Astrocyte (in vitro differentiated cells and primary cell): ENCODE data around the gene ZNF444. TPM values are rescaled to one million over a fixed set of nuclear protein-coding genes. Genes with fewer than 3 reads are reported as not detected.
A peak's percentile ranks its signal among the peaks of the same experiment; 100 is the strongest.

ENCODE experiments used
- DNase-seq: peaks from one replicate; pipeline ENCODE4 v3.0.0-alpha.2; 2010; ENCODE audit warnings: low read depth
- FAIRE-seq: peaks from 2 replicates; lab custom pipeline; 2011; peaks lifted over from hg19 to GRCh38; lab: Jason Lieb, UNC
- H2AFZ ChIP-seq: 2 replicates; pipeline ENCODE4 v1.6.0; 2012; ENCODE audit warnings: low read depth, low read length, inconsistent platforms
- H3K27ac ChIP-seq: 2 replicates; pipeline ENCODE4 v1.5.1; 2011; ENCODE audit warnings: low read depth, low read length, inconsistent platforms
- H3K27me3 ChIP-seq: 2 replicates; pipeline ENCODE4 v1.6.0; 2011; ENCODE audit warnings: low read length, inconsistent platforms; ENCODE audit not compliant: insufficient read depth
- H3K36me3 ChIP-seq: 2 replicates; pipeline ENCODE4 v1.5.1; 2011; ENCODE audit warnings: low read length, inconsistent platforms; ENCODE audit not compliant: insufficient read depth
- H3K4me1 ChIP-seq: 2 replicates; pipeline ENCODE4 v1.5.1; 2011; ENCODE audit warnings: low read length, inconsistent platforms; ENCODE audit not compliant: insufficient read depth
- H3K4me2 ChIP-seq: 2 replicates; pipeline ENCODE4 v1.6.0; 2012; ENCODE audit warnings: low read length, inconsistent platforms
- H3K4me3 ChIP-seq: 2 replicates; pipeline ENCODE4 v1.5.1; 2011; ENCODE audit warnings: low read depth, mild to moderate bottlenecking, low read length, inconsistent platforms; ENCODE audit not compliant: insufficient read depth
- H3K79me2 ChIP-seq: 2 replicates; pipeline ENCODE4 v1.6.0; 2012; ENCODE audit warnings: mild to moderate bottlenecking, low read length, inconsistent platforms; ENCODE audit not compliant: insufficient read depth
- H3K9ac ChIP-seq: 2 replicates; pipeline ENCODE4 v1.6.0; 2012; ENCODE audit warnings: mild to moderate bottlenecking, low read length, inconsistent platforms
- H3K9me3 ChIP-seq: 2 replicates; pipeline ENCODE4 v1.5.1; 2012; ENCODE audit warnings: low read depth, mild to moderate bottlenecking, low read length, inconsistent platforms; ENCODE audit not compliant: insufficient read depth
- H4K20me1 ChIP-seq: 2 replicates; pipeline ENCODE4 v1.6.0; 2012; ENCODE audit warnings: low read length, inconsistent platforms; ENCODE audit not compliant: insufficient read depth
- H3K27ac Mint-ChIP-seq: one replicate; pipeline ENCODE4 v1.8.0; 2021; ENCODE audit warnings: mild to moderate bottlenecking, mixed read lengths; ENCODE audit not compliant: unreplicated experiment
- H3K27me3 Mint-ChIP-seq: one replicate; pipeline ENCODE4 v1.8.0; 2021; ENCODE audit warnings: low read depth, mixed read lengths; ENCODE audit not compliant: unreplicated experiment
- H3K36me3 Mint-ChIP-seq: one replicate; pipeline ENCODE4 v1.8.0; 2021; ENCODE audit warnings: low read depth, mixed read lengths; ENCODE audit not compliant: unreplicated experiment
- H3K4me1 Mint-ChIP-seq: one replicate; pipeline ENCODE4 v1.8.0; 2021; ENCODE audit warnings: low read depth, mixed read lengths; ENCODE audit not compliant: unreplicated experiment
- H3K4me3 Mint-ChIP-seq: one replicate; pipeline ENCODE4 v1.8.0; 2021; ENCODE audit warnings: mild to moderate bottlenecking, moderate library complexity, mixed read lengths; ENCODE audit not compliant: unreplicated experiment
- H3K9me3 Mint-ChIP-seq: one replicate; pipeline ENCODE4 v1.8.0; 2021; ENCODE audit warnings: mild to moderate bottlenecking, mixed read lengths; ENCODE audit not compliant: unreplicated experiment
- CTCF ChIP-seq: IDR thresholded peaks from 2 replicates; pipeline ENCODE4 v1.5.1; 2011; ENCODE audit warnings: low read depth, mild to moderate bottlenecking, inconsistent platforms, low read length, moderate library complexity; ENCODE audit not compliant: insufficient read depth
- EZH2 ChIP-seq: IDR thresholded peaks from 2 replicates; pipeline ENCODE4 v1.6.1; 2012; ENCODE audit warnings: mild to moderate bottlenecking, low read length, inconsistent platforms; ENCODE audit not compliant: insufficient read depth
- total RNA-seq: library from RNA; stranded (reverse); gene quantifications from 2 replicates; pipeline ENCODE4 v1.2.1, GENCODE V29; 2021

ZNF444 gene
- total RNA-seq, 1 donor from 2014 or later, result 34.7 TPM

GRCh38 chr19:56153507-56153906 is 12.4 kb downstream of the ZNF444 start:
- no peak for FAIRE-seq
- DNase-seq, result no peak
- no peak overlapping the region for H3K4me3 ChIP-seq
- no peak overlapping the region for H3K4me3 Mint-ChIP-seq
- H3K27ac Mint-ChIP-seq, result peak overlapping the region; percentile 72
- H3K36me3 Mint-ChIP-seq, result peaks cover 24% of the 10 kb centered on the region
- H3K27ac ChIP-seq, result no peak overlapping the region
- TF ChIP-seq EZH2, result no peak
- no peak for TF ChIP-seq CTCF
- H3K9me3 Mint-ChIP-seq, result peaks cover 2% of the 10 kb centered on the region
- H3K27me3 ChIP-seq, result no peaks in the 10 kb centered on the region
- H4K20me1 ChIP-seq, result peaks cover 42% of the 10 kb centered on the region
- no peak overlapping the region for H3K9ac ChIP-seq
- H3K4me1 Mint-ChIP-seq, result peaks cover 11% of the 10 kb centered on the region
- no peaks in the 10 kb centered on the region for H3K4me1 ChIP-seq
- H3K9me3 ChIP-seq, result no peaks in the 10 kb centered on the region
- no peak overlapping the region for H2AFZ ChIP-seq
- no peaks in the 10 kb centered on the region for H3K36me3 ChIP-seq
- H3K27me3 Mint-ChIP-seq, result no peaks in the 10 kb centered on the region
- no peak overlapping the region for H3K4me2 ChIP-seq
- peaks cover 26% of the 10 kb centered on the region for H3K79me2 ChIP-seq

- no peaks in the 10 kb centered on the region for H3K9me3 Mint-ChIP-seq
- peaks cover 17% of the 10 kb centered on the region for H3K79me2 ChIP-seq
- H3K27ac ChIP-seq, result no peak overlapping the region
- H3K36me3 Mint-ChIP-seq, result peaks cover 24% of the 10 kb centered on the region
- H3K4me3 ChIP-seq, result no peak overlapping the region
- peaks cover 3% of the 10 kb centered on the region for H3K9me3 ChIP-seq
- peaks cover 11% of the 10 kb centered on the region for H3K4me1 Mint-ChIP-seq
- H3K27me3 ChIP-seq, result no peaks in the 10 kb centered on the region
- no peak for DNase-seq
- H3K9ac ChIP-seq, result no peak overlapping the region
- H4K20me1 ChIP-seq, result peaks cover 33% of the 10 kb centered on the region
- H3K4me2 ChIP-seq, result no peak overlapping the region
- no peak overlapping the region for H3K4me3 Mint-ChIP-seq
- no peaks in the 10 kb centered on the region for H3K4me1 ChIP-seq
- no peak overlapping the region for H2AFZ ChIP-seq
- no peaks in the 10 kb centered on the region for H3K36me3 ChIP-seq
- no peak for TF ChIP-seq EZH2
- TF ChIP-seq CTCF, result peak; percentile 3
- FAIRE-seq, result no peak
- H3K27me3 Mint-ChIP-seq, result no peaks in the 10 kb centered on the region
- H3K27ac Mint-ChIP-seq, result no peak overlapping the region
Observed at GRCh38 chr19:56155124-56155687, 14.1 kb downstream of the ZNF444 start.

- Mint-ChIP-seq H3K9me3 (no peaks in the 10 kb centered on the region), H3K27me3 (no peaks in the 10 kb centered on the region), H3K27ac (no peak overlapping the region), H3K4me3 (no peak overlapping the region), H3K4me1 (peaks cover 11% of the 10 kb centered on the region), H3K36me3 (peaks cover 22% of the 10 kb centered on the region)
- no peaks in the 10 kb centered on the region for H3K36me3 ChIP-seq
- H3K4me1 ChIP-seq, result no peaks in the 10 kb centered on the region
- DNase-seq, result no peak
- no peak for FAIRE-seq
- TF ChIP-seq CTCF (no peak), EZH2 (no peak)
- H2AFZ ChIP-seq, result no peak overlapping the region
- peaks cover 3% of the 10 kb centered on the region for H3K9me3 ChIP-seq
- H3K27ac ChIP-seq, result no peak overlapping the region
- H3K79me2 ChIP-seq, result peaks cover 10% of the 10 kb centered on the region
- no peaks in the 10 kb centered on the region for H3K27me3 ChIP-seq
- peaks cover 27% of the 10 kb centered on the region for H4K20me1 ChIP-seq
- H3K4me2 ChIP-seq, result no peak overlapping the region
- H3K4me3 ChIP-seq, result no peak overlapping the region
- no peak overlapping the region for H3K9ac ChIP-seq
Observed at GRCh38 chr19:56156768-56157167, 15.7 kb downstream of the ZNF444 start.
